Posterior cingulate gyrus (tissue), 11 donors: Measurements from ENCODE around the gene RFT1.

Experiments
- DNase-seq, 10 donors: peaks; one replicate each; pipeline versions ENCODE4 v3.0.0 to v3.0.0-alpha.2; 2020 to 2021; ENCODE audit warnings: mixed read lengths in 3 of 10
- intact Hi-C: fragments of 100-400 bp; cut with DNase I; formaldehyde crosslinking; loops from one replicate; pipeline ENCODE4 v1.15.1; 2023

Gene RFT1

DNA sequence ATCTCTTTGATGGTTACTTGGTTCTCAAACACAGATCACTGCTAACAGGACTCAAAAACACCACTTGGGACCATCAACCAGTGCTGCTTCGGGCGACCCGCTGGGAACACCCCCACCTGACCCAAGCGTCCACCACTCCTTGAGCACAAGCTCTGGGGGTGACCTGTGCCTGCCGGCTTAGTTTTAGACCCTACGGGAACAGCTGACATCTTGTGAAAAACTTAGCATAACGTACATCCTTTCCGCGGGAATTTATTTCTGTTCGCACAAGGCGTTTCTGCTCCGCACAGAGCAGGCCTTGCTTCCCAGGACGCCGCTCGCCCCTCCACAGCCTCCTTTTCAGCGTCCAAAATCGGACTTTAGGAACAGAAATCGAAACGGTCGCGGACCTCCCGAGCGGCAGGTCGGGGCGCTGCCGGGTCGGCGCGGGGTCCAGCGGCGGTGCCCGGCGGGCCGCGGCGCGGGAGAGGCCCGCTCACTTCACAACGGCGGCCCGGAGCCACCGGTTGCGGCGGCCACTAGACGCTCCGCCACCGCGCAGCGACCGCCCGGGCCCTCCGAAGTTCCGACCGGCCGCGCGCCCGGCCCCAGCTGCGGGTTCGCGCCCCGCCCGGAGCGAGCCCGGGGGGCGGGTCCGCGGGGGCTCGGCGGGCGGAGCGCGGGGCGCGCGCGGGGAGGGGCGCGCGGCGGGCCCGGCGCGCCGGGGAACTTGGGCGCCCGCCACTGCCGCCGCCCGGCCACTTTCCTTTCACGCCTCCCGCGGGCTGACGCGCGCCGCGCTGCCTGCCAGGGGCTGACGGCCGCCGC lies 85.3 kb downstream of the RFT1 start:
- DNase-seq, result peak in 9 of 10 donors; percentile 31 to 94 (median 40)
- intact Hi-C loops, result loop anchor here (10.0 kb wide), 1 partner anchor 150 kb away; the partner anchor contains the start of gene STIMATE

GRCh38 chr3:53044371-53044710 lies 85.9 kb downstream of the RFT1 start:
- intact Hi-C loops, result loop anchor here (10.0 kb wide), 1 partner anchor 150 kb away; the partner anchor contains the start of gene STIMATE
- no peak for DNase-seq

- no peak for DNase-seq
- intact Hi-C loops, result loop anchor here (10.0 kb wide), 1 partner anchor 149 kb away; the partner anchor contains the start of gene STIMATE
Measured at GRCh38 chr3:53043738-53044137, 86.5 kb downstream of the RFT1 start.

DNA sequence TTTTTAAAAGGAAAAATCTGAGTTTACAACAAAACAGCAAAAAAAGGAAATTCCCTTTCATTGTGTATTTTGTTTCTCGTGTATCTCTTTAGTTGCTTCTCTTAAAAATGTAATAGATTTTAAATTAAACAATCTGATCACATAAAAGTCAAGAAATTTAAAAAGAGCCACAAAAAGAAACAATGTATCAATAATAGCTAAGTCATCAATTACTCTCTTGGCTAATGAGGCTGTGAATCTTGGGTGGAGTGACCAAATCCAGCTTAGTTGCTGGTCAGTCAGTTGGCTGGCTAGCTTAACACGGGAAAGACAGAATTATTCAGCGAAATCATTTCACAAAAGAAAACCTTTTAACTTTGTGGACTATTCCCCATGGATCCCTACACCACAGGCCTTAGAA lies 87.6 kb downstream of the RFT1 start:
- intact Hi-C loops, result loop anchor here (10.0 kb wide), 1 partner anchor 148 kb away; the partner anchor contains the start of gene STIMATE
- DNase-seq, result no peak

- no peak for DNase-seq
- intact Hi-C loops, result loop anchor here (10.0 kb wide), 1 partner anchor 146 kb away; the partner anchor contains the start of gene STIMATE
Measured at GRCh38 chr3:53040351-53040820, 89.8 kb downstream of the RFT1 start.

- no peak for DNase-seq
- intact Hi-C loops, result no loop called here
Measured at GRCh38 chr3:53039376-53039752, 90.9 kb downstream of the RFT1 start.

GRCh38 chr3:53038679-53039375 lies 91.4 kb downstream of the RFT1 start:
- no peak for DNase-seq
- intact Hi-C loops, result no loop called here
